Amniotic stem cell (primary cell): ENCODE data around the gene EMP2.
"Not testable (repeated sequence)": the region's sequence is repeated elsewhere in the genome, so short reads cannot be mapped to it uniquely, and the experiment has no call there.

Experiments
- DNase-seq: peaks from one replicate; lab custom pipeline; 2025; lab: John Stamatoyannopoulos, UW

EMP2 gene

GRCh38 chr16:10552281-10552680, 28.1 kb downstream of the EMP2 start:
- DNase-seq: no peak

GRCh38 chr16:10551881-10552280, 28.5 kb downstream of the EMP2 start:
- no peak for DNase-seq

- DNase-seq: no peak
These were observed 32.0 kb downstream of the EMP2 start for GRCh38 chr16:10548404-10548803.

GRCh38 chr16:10547708-10548107, 32.7 kb downstream of the EMP2 start:
- DNase-seq: no peak

GRCh38 chr16:10543231-10543977, 37.0 kb downstream of the EMP2 start:
- no peak for DNase-seq

- no peak for DNase-seq
These were observed 39.0 kb downstream of the EMP2 start for GRCh38 chr16:10541366-10541765.

- no peak for DNase-seq
These were observed 40.6 kb downstream of the EMP2 start for GRCh38 chr16:10539793-10540192.

- DNase-seq: no peak
These were observed 41.2 kb downstream of the EMP2 start for GRCh38 chr16:10539236-10539635.

- DNase-seq: no peak
These were observed 41.8 kb downstream of the EMP2 start for GRCh38 chr16:10538583-10538982.

GRCh38 chr16:10537946-10538345, 42.5 kb downstream of the EMP2 start:
- DNase-seq: no peak

GRCh38 chr16:10536814-10537389, 43.5 kb downstream of the EMP2 start:
- no peak for DNase-seq

- DNase-seq: not testable (repeated sequence)
These were observed 44.1 kb downstream of the EMP2 start for GRCh38 chr16:10536328-10536727.

GRCh38 chr16:10535461-10535860, 44.9 kb downstream of the EMP2 start:
- DNase-seq: no peak

GRCh38 chr16:10534748-10535147, 45.6 kb downstream of the EMP2 start:
- no peak for DNase-seq

GRCh38 chr16:10533612-10534011, 46.8 kb downstream of the EMP2 start:
- DNase-seq: not testable (repeated sequence)

GRCh38 chr16:10531582-10531981, 48.8 kb downstream of the EMP2 start:
- no peak for DNase-seq

GRCh38 chr16:10530685-10531084, 49.7 kb downstream of the EMP2 start:
- DNase-seq: no peak

- no peak for DNase-seq
These were observed 50.3 kb downstream of the EMP2 start for GRCh38 chr16:10529895-10530669.

- no peak for DNase-seq
These were observed 51.8 kb downstream of the EMP2 start for GRCh38 chr16:10528635-10529034.

GRCh38 chr16:10526962-10527361, 53.4 kb downstream of the EMP2 start:
- no peak for DNase-seq

GRCh38 chr16:10525214-10525825, 55.1 kb downstream of the EMP2 start:
- DNase-seq: no peak

- no peak for DNase-seq
These were observed 57.4 kb downstream of the EMP2 start for GRCh38 chr16:10522966-10523365.
